H1 (cell line): ENCODE measurements around the gene CEP57L1. TPM values are rescaled to one million over a fixed set of nuclear protein-coding genes. Genes with fewer than 3 reads are reported as not detected.

ENCODE experiments used
- CTCF ChIP-seq, 3 experiments: IDR thresholded peaks; 1 replicate in 2 of 3; 2 replicates in 1 of 3; pipeline versions ENCODE4 v1.5.1 to v1.6.1; 2011; ENCODE audit warnings: low read length in 3 of 3, mild to moderate bottlenecking in 3 of 3, inconsistent platforms in 2 of 3, low read depth in 1 of 3, moderate library complexity in 1 of 3; ENCODE audit not compliant: insufficient read depth in 1 of 3; ENCODE audit errors: control extremely low read depth in 1 of 3
- GABPA ChIP-seq: IDR thresholded peaks from 2 replicates; pipeline ENCODE4 v1.6.1; 2011; ENCODE audit warnings: mild to moderate bottlenecking, low read length, moderate library complexity, borderline replicate concordance; ENCODE audit not compliant: insufficient read depth
- SP2 ChIP-seq: IDR thresholded peaks from 2 replicates; pipeline ENCODE4 v1.6.1; 2012; ENCODE audit warnings: mild to moderate bottlenecking, low read length, inconsistent platforms
- SP4 ChIP-seq: IDR thresholded peaks from 2 replicates; pipeline ENCODE4 v1.6.1; 2012; ENCODE audit warnings: low read length, inconsistent platforms
- TEAD4 ChIP-seq: IDR thresholded peaks from 2 replicates; pipeline ENCODE4 v1.6.1; 2012; ENCODE audit warnings: low read depth, low read length, inconsistent platforms, mixed read lengths
- polyA plus RNA-seq, 7 experiments: library from polyadenylated mRNA; depleted of rRNA in 3 of 7; stranded (reverse) in 5 of 7; unstranded in 2 of 7; fragments of >200 nt in 5 of 7; fragments of 200-250 nt in 2 of 7; gene quantifications; 1 replicate in 5 of 7; 2 replicates in 1 of 7; 4 replicates in 1 of 7; pipeline versions ENCODE4 v1.2.1 to v1.2.3, GENCODE V29; 2011 to 2013; ENCODE audit warnings: missing spikeins in 2 of 7, mixed read lengths in 2 of 7
- total RNA-seq: library from RNA; stranded (reverse); fragmentation: NEBNext Ultra II Directional; extraction: Animal tissue kit (Norgen Biotek cat#: 25700); gene quantifications from 2 replicates; pipeline ENCODE4 v1.2.1, GENCODE V29; 2021
- TF ChIP-seq, protein P1 (sequence below): IDR thresholded peaks from 2 replicates; pipeline ENCODE4 v1.6.1; 2012; ENCODE audit warnings: inconsistent platforms

CEP57L1 gene
- total and polyA plus RNA-seq, 2 of the 8 experiments (the other 6 are each of a cell fraction or from before 2014, with no cell fraction given) = 3.6 to 11.5 TPM

- TF ChIP-seq, protein P1, sequence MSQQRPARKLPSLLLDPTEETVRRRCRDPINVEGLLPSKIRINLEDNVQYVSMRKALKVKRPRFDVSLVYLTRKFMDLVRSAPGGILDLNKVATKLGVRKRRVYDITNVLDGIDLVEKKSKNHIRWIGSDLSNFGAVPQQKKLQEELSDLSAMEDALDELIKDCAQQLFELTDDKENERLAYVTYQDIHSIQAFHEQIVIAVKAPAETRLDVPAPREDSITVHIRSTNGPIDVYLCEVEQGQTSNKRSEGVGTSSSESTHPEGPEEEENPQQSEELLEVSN = no peak
- no peak for TF ChIP-seq SP2
- TF ChIP-seq GABPA = no peak
- no peak for TF ChIP-seq TEAD4
- no peak for TF ChIP-seq SP4
- no peak for TF ChIP-seq CTCF (IDR thresholded peaks at IDR 0.05; ENCODE audit: control extremely low read depth in 1 of 3, insufficient read depth in 1 of 3, low read depth in 1 of 3, low read length in 3 of 3)
- TF ChIP-seq, all 59 proteins: peak for 0
Measured at GRCh38 chr6:109058620-109059019, 36.7 kb upstream of the CEP57L1 start (continued).
